Retinal pigment epithelial cell (primary cell): Measurements from ENCODE around the gene CDK14.
A peak's percentile ranks its signal among the peaks of the same experiment; 100 is the strongest.

ENCODE experiments used
- DNase-seq: peaks from one replicate; pipeline ENCODE4 v3.0.0-alpha.2; 2010; ENCODE audit warnings: low read depth
- H3K4me3 ChIP-seq: 2 replicates; pipeline ENCODE4 v1.5.1; 2011; ENCODE audit warnings: mild to moderate bottlenecking, low read length, control low read depth, moderate library complexity
- CTCF ChIP-seq: conservative IDR thresholded peaks from 2 replicates; pipeline ENCODE4 v1.5.1; 2011; ENCODE audit warnings: low read depth, low read length, control low read depth, inconsistent platforms

Gene CDK14

GRCh38 chr7:90821961-90822620 is 226.0 kb downstream of the CDK14 start:
- no peak for TF ChIP-seq CTCF
- H3K4me3 ChIP-seq, result no peak overlapping the region
- no peak for DNase-seq

DNA sequence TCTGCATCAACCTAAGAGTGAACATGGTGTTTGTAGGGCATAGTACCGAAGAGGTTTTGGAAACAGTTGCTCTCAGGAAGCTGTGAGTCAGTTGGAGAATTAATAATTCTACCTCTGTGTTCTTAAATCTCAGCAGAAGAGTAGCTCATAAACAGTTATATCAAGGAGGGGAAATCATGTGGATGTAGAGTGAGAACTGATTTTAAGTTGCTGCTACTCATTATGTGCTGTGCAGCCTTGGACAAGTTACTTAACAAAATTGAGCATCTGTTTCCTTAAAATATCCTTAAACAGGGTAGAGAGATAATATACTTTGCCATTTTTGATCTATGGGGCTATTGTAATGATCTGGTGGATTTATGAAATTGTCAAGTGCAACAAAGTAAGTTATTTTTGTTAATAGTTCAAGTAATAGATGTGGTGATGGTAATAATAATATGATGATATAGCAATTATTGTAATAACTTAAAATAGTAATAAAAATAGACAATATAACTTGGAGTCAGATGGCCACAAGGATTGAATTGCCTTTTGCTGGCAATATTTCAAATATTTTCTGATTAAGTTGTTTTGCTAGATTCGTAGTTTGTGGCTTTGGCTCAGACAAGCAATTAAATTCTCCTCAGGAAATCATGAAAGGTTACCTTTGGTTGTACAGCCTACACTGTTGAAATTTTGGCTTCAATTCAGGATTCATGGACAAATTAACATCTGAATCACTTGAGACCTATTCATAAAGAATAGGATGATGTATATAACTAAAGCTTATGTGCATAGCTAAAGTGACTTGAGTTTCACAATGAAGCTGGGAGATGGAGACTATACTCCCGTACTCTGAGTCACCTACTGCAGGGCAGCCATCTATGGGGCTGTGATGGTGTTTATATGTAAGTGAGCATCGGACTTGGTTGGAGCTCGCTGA is 228.5 kb downstream of the CDK14 start:
- peak; percentile 97 for DNase-seq
- no peak for TF ChIP-seq CTCF
- no peak overlapping the region for H3K4me3 ChIP-seq

DNA sequence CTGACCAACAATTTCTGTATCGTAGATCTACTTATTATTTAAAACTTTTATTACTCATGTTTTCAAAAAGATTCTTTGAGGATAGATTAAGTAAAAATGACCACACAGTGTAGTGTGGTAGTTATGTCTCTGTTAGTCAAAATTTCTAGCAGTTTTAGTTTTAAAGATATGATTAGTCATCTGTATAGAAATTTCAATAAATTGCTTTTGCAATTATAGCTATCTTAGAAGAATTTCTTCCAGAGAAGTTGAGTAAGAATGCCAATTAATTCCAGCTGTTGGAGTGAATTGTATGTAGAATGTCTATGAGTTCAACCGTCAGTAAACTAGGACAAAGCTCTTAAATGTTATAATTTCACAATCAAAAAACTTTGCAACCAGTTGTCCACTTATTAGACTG is 229.7 kb downstream of the CDK14 start:
- TF ChIP-seq CTCF, result no peak
- no peak for DNase-seq
- no peak overlapping the region for H3K4me3 ChIP-seq

DNA sequence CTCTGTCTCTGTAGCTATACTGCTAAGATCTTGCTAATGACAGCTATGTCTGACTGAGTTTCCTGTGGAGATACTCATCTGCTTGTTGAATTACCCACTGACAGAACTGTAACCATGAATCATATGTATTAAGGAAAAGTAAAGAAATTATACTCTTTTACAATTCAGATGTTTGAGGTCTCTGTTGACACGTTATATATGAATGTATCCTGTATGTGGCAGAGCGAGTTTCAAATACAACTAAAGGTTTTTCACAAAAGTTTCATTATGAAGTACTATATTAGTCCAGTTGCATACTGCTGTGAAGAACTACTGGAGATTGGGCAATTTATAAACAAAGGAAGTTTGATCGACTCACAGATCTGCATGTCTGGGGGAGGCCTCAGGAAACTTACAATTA is 232.5 kb downstream of the CDK14 start:
- no peak for DNase-seq
- no peak for TF ChIP-seq CTCF

GRCh38 chr7:90830308-90830707 is 234.2 kb downstream of the CDK14 start:
- TF ChIP-seq CTCF, result no peak
- no peak overlapping the region for H3K4me3 ChIP-seq

More for the DNA sequence above, 232.5 kb downstream of the CDK14 start:
- H3K4me3 ChIP-seq, result no peak overlapping the region

DNA sequence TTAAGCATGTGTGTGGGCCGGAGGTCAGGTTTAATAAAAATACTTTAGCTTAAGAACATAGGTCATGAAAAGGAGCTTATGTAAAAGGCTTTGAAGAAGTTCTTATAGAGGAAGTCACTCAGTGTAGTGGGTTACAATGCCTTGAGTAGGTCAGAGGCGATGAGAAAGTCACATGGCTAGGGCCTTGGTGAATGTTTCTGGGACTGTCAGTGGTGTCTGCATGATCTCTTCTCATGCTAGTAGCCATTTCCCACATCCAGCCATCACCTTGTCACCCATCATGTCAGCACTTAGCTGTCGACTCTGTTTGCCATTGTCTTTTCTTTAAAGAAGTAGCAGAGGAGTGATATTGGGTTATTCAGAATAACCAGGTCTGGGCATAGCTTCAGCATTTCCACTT is 236.6 kb downstream of the CDK14 start:
- no peak for DNase-seq
- no peak for TF ChIP-seq CTCF

More at GRCh38 chr7:90830308-90830707, 234.2 kb downstream of the CDK14 start:
- no peak for DNase-seq

More for the DNA sequence above, 236.6 kb downstream of the CDK14 start:
- no peak overlapping the region for H3K4me3 ChIP-seq
